IMR-90 (cell line): ENCODE data around the gene RAB1B.

Source experiments
- NFE2L2 ChIP-seq: fragments of 150-350 bp; IDR thresholded peaks from 2 replicates; pipeline ENCODE4 v1.6.1; 2016; ENCODE audit warnings: low read depth, mild to moderate bottlenecking, low read length
- POLR2A ChIP-seq: IDR thresholded peaks from 2 replicates; pipeline ENCODE4 v1.6.1; 2012; ENCODE audit warnings: mild to moderate bottlenecking, low read depth, low read length
- RAD21 ChIP-seq: IDR thresholded peaks from 2 replicates; pipeline ENCODE4 v1.6.1; 2012; ENCODE audit warnings: low read length, improper control_type of control experiment
- TF ChIP-seq, protein P1 (sequence below): fragments of 150-350 bp; IDR thresholded peaks from 2 replicates; pipeline ENCODE4 v1.6.1; 2017; ENCODE audit warnings: mild to moderate bottlenecking, antibody characterized with exemption, low read length, low read depth
- TF ChIP-seq, protein P2 (sequence below): conservative IDR thresholded peaks from 2 replicates; pipeline ENCODE4 v1.5.1; 2012; ENCODE audit warnings: mild to moderate bottlenecking, low read depth, low read length, improper control_type of control experiment

DNA sequence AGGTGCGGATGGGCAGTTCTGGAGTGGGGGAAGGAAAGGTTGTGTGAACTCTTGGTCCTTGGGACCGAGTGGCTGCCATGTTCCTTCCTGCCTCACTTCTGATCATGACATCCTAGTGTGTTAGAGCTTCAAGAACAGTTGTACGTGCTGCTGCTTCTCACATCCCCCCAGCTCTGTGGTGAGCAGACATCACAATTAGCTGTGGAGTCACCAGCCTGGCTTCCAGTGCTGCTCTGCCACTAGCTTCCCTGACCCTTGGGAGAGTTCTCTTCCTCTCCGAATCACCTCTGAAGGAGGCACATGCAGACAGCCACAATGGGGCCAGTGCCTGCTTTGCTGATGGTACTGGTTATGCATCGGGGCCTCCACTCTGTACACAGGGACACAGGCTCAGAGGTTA lies 6.2 kb upstream of the RAB1B start:
- TF ChIP-seq, protein P1, sequence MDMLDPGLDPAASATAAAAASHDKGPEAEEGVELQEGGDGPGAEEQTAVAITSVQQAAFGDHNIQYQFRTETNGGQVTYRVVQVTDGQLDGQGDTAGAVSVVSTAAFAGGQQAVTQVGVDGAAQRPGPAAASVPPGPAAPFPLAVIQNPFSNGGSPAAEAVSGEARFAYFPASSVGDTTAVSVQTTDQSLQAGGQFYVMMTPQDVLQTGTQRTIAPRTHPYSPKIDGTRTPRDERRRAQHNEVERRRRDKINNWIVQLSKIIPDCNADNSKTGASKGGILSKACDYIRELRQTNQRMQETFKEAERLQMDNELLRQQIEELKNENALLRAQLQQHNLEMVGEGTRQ = no peak
- TF ChIP-seq NFE2L2 = no peak
- TF ChIP-seq POLR2A = no peak
- TF ChIP-seq, protein P2, sequence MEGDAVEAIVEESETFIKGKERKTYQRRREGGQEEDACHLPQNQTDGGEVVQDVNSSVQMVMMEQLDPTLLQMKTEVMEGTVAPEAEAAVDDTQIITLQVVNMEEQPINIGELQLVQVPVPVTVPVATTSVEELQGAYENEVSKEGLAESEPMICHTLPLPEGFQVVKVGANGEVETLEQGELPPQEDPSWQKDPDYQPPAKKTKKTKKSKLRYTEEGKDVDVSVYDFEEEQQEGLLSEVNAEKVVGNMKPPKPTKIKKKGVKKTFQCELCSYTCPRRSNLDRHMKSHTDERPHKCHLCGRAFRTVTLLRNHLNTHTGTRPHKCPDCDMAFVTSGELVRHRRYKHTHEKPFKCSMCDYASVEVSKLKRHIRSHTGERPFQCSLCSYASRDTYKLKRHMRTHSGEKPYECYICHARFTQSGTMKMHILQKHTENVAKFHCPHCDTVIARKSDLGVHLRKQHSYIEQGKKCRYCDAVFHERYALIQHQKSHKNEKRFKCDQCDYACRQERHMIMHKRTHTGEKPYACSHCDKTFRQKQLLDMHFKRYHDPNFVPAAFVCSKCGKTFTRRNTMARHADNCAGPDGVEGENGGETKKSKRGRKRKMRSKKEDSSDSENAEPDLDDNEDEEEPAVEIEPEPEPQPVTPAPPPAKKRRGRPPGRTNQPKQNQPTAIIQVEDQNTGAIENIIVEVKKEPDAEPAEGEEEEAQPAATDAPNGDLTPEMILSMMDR = no peak
- no peak for TF ChIP-seq RAD21
